Fibroblast of lung (primary cell): ENCODE measurements around the gene UBL3.

ENCODE experiments used
- CTCF ChIP-seq, 2 donors: IDR thresholded peaks in 1 of 2; conservative IDR thresholded peaks in 1 of 2; 1 replicate in 1 of 2; 2 replicates in 1 of 2; pipeline ENCODE4 v1.5.1; 2011 to 2012; ENCODE audit warnings: low read length in 2 of 2, control low read depth in 1 of 2, inconsistent platforms in 1 of 2, low read depth in 1 of 2, mild to moderate bottlenecking in 1 of 2
- EZH2 ChIP-seq: IDR thresholded peaks from 2 replicates; pipeline ENCODE4 v1.5.1; 2012; ENCODE audit warnings: low read length, control low read depth, mild to moderate bottlenecking; ENCODE audit errors: missing control alignments

GRCh38 chr13:29718694-29719093 is 131.7 kb downstream of the UBL3 start:
- no peak for TF ChIP-seq CTCF (conservative IDR thresholded peaks at IDR 0.05 in 1 of 2, IDR thresholded peaks at IDR 0.05 in 1 of 2; ENCODE audit: low read depth in 1 of 2, low read length in 2 of 2)
- no peak for TF ChIP-seq EZH2
